B cell (primary cell): ENCODE measurements around the gene THSD4. TPM values are rescaled to one million over a fixed set of nuclear protein-coding genes. Genes with fewer than 3 reads are reported as not detected.

Experiments
- ATAC-seq: fragments of 200-7000 bp; cut with Tn5 transposase; one replicate; pipeline ENCODE4 v1.10.0; 2021; ENCODE audit warnings: low read depth, mild to moderate bottlenecking, moderate number of reproducible peaks, moderate library complexity
- CTCF ChIA-PET: fragments of 350-600 bp; sonication (Branson Sonifier 250); formaldehyde crosslinking; loops from one replicate; lab custom pipeline; 2021; ENCODE audit warnings: antibody characterized with exemption, inconsistent platforms; lab: Charles Lee
- POLR2A ChIA-PET: fragments of 350-600 bp; sonication (Branson Sonifier 250); formaldehyde crosslinking; loops from one replicate; lab custom pipeline; 2021; ENCODE audit warnings: antibody characterized with exemption; lab: Charles Lee
- DNase-seq: peaks from one replicate; pipeline ENCODE4 v3.0.0; 2013
- H2AFZ ChIP-seq: 2 replicates; pipeline ENCODE4 v1.6.1; 2012; ENCODE audit warnings: mild to moderate bottlenecking, low read depth, low read length; ENCODE audit not compliant: insufficient read depth, poor library complexity, severe bottlenecking
- H3K27ac ChIP-seq, 2 donors: 1 replicate in 1 of 2; 2 replicates in 1 of 2; pipeline ENCODE4 v1.5.1; 2012 to 2013; ENCODE audit warnings: low read length in 2 of 2, mild to moderate bottlenecking in 2 of 2, moderate library complexity in 1 of 2
- H3K27me3 ChIP-seq, 4 experiments: fragments of 200-600 bp in 1 of 4; sonication (generic) in 1 of 4; replicated peaks in 1 of 4; 1 replicate in 2 of 4; 2 replicates in 2 of 4; pipeline versions ENCODE4 v1.6.1 to v1.7.0; 2013 to 2016; ENCODE audit warnings: low read length in 3 of 4, mild to moderate bottlenecking in 2 of 4, mixed read lengths in 1 of 4, moderate library complexity in 1 of 4; ENCODE audit not compliant: insufficient read depth in 4 of 4, control insufficient read depth in 3 of 4; ENCODE audit errors: control extremely low read depth in 1 of 4
- H3K36me3 ChIP-seq, 2 experiments: replicated peaks in 1 of 2; 1 replicate in 1 of 2; 2 replicates in 1 of 2; pipeline versions ENCODE4 v1.6.1 to v1.7.1; 2013; ENCODE audit warnings: low read length in 1 of 2; ENCODE audit not compliant: insufficient read depth in 2 of 2, control insufficient read depth in 1 of 2; ENCODE audit errors: control extremely low read depth in 1 of 2, extremely low read depth in 1 of 2
- H3K4me1 ChIP-seq, 2 donors: fragments of 200-600 bp in 1 of 2; sonication (generic) in 1 of 2; 1 replicate in 1 of 2; 2 replicates in 1 of 2; pipeline versions ENCODE4 v1.5.1 to v1.6.1; 2013 to 2017; ENCODE audit warnings: low read length in 2 of 2; ENCODE audit not compliant: control insufficient read depth in 2 of 2, insufficient read depth in 2 of 2
- H3K4me2 ChIP-seq: replicated peaks from 2 replicates; pipeline ENCODE3; 2012; ENCODE audit warnings: mild to moderate bottlenecking, low read depth, low read length; ENCODE audit not compliant: poor library complexity, severe bottlenecking
- H3K4me3 ChIP-seq, 5 experiments: fragments of 200-600 bp in 1 of 5; sonication (generic) in 1 of 5; 1 replicate in 3 of 5; 2 replicates in 2 of 5; pipeline versions ENCODE4 v1.5.1 to v1.7.0; 2011 to 2016; ENCODE audit warnings: low read length in 4 of 5, mild to moderate bottlenecking in 4 of 5, low read depth in 2 of 5, control low read depth in 1 of 5, moderate library complexity in 1 of 5; ENCODE audit not compliant: insufficient read depth in 1 of 5; ENCODE audit errors: control extremely low read depth in 1 of 5, extremely low read depth in 1 of 5
- H3K79me2 ChIP-seq: fragments of 200-600 bp; sonication (generic); one replicate; pipeline ENCODE4 v1.6.0; 2016; ENCODE audit warnings: low read length; ENCODE audit not compliant: control insufficient read depth, insufficient read depth
- H3K9ac ChIP-seq: fragments of 200-600 bp; sonication (generic); 2 replicates; pipeline ENCODE4 v1.6.1; 2017; ENCODE audit warnings: mild to moderate bottlenecking, low read length, moderate library complexity
- H3K9me3 ChIP-seq, 3 donors: one replicate each; pipeline versions ENCODE4 v1.6.1 to v1.7.1; 2013; ENCODE audit warnings: low read length in 2 of 3; ENCODE audit not compliant: control insufficient read depth in 2 of 3, insufficient read depth in 1 of 3; ENCODE audit errors: control extremely low read depth in 1 of 3
- H4K20me1 ChIP-seq: 2 replicates; pipeline ENCODE4 v1.6.0; 2012; ENCODE audit warnings: mild to moderate bottlenecking, low read length; ENCODE audit not compliant: insufficient read depth, control insufficient read depth, poor library complexity, severe bottlenecking
- H3K27ac Mint-ChIP-seq: one replicate; pipeline ENCODE4 v1.8.0; 2021; ENCODE audit warnings: mixed read lengths
- H3K27me3 Mint-ChIP-seq: one replicate; pipeline ENCODE4 v1.8.0; 2021; ENCODE audit warnings: mixed read lengths
- H3K4me1 Mint-ChIP-seq: one replicate; pipeline ENCODE4 v1.8.0; 2021; ENCODE audit warnings: mixed read lengths
- H3K4me3 Mint-ChIP-seq: one replicate; pipeline ENCODE4 v1.8.0; 2021; ENCODE audit warnings: mixed read lengths
- H3K9me3 Mint-ChIP-seq: one replicate; pipeline ENCODE4 v1.8.0; 2022; ENCODE audit warnings: mixed read lengths; ENCODE audit not compliant: insufficient read depth
- EZH2 ChIP-seq: IDR thresholded peaks from 2 replicates; pipeline ENCODE4 v1.6.1; 2012; ENCODE audit warnings: borderline replicate concordance, low read depth, mild to moderate bottlenecking, moderate library complexity, low read length; ENCODE audit not compliant: insufficient read depth, poor library complexity, severe bottlenecking
- WGBS: methylation state at CpG from one replicate; pipeline ENCODE4 v1.1.5; 2013; ENCODE audit warnings: missing lambda C conversion rate; ENCODE audit not compliant: insufficient coverage; 5-methylcytosine and 5-hydroxymethylcytosine counted together
- intact Hi-C: fragments of 100-400 bp; cut with micrococcal nuclease; formaldehyde crosslinking; loops from one replicate; pipeline ENCODE4 v1.10.0; 2022
- polyA plus RNA-seq: library from polyadenylated mRNA; depleted of rRNA; stranded (reverse); fragments of >200 nt; gene quantifications from 2 replicates; pipeline ENCODE4 v1.2.3, GENCODE V29; 2012
- total RNA-seq, 2 donors: library from RNA; stranded (reverse); fragments of 120-200 nt in 1 of 2; gene quantifications; 1 replicate in 1 of 2; 2 replicates in 1 of 2; pipeline versions ENCODE4 v1.2.3 to v1.2.4, GENCODE V29; 2013 to 2022
- TF ChIP-seq, protein P1 (sequence below): fragments of 200-600 bp; IDR thresholded peaks from one replicate; pipeline ENCODE4 v1.8.0; 2022; ENCODE audit warnings: antibody characterized with exemption, mild to moderate bottlenecking

Gene THSD4
- total and polyA plus RNA-seq, 2 donors (not counting 1 experiment from before 2014, with no cell fraction given) = not detected

GRCh38 chr15:71424765-71425164 lies 309.5 kb downstream of the THSD4 start:
- Mint-ChIP-seq H3K27me3 (peaks cover 8% of the 10 kb centered on the region), H3K27ac (no peak overlapping the region), H3K4me3 (no peak overlapping the region), H3K4me1 (no peaks in the 10 kb centered on the region), H3K9me3 (no peaks in the 10 kb centered on the region)
- CTCF ChIA-PET = no interaction called here
- Histone ChIP-seq H3K9ac (no peak overlapping the region), H3K9me3 (peaks cover 0 to 4% (median 0%) of the 10 kb centered on the region in 3 donors), H3K27me3 (peaks cover 0 to 3% (median 0%) of the 10 kb centered on the region in 4 experiments), H3K36me3 (no peaks in the 10 kb centered on the region), H3K4me2 (no peak overlapping the region), H2AFZ (no peak overlapping the region), H3K4me1 (no peaks in the 10 kb centered on the region), H3K79me2 (no peaks in the 10 kb centered on the region), H4K20me1 (no peaks in the 10 kb centered on the region), H3K27ac (no peak overlapping the region), H3K4me3 (no peak overlapping the region)
- POLR2A ChIA-PET = no interaction called here
- 100% methylated on average over 1 of the region's 2 CpGs for WGBS
- ATAC-seq = no peak
- no peak for TF ChIP-seq EZH2
- TF ChIP-seq, protein P1, sequence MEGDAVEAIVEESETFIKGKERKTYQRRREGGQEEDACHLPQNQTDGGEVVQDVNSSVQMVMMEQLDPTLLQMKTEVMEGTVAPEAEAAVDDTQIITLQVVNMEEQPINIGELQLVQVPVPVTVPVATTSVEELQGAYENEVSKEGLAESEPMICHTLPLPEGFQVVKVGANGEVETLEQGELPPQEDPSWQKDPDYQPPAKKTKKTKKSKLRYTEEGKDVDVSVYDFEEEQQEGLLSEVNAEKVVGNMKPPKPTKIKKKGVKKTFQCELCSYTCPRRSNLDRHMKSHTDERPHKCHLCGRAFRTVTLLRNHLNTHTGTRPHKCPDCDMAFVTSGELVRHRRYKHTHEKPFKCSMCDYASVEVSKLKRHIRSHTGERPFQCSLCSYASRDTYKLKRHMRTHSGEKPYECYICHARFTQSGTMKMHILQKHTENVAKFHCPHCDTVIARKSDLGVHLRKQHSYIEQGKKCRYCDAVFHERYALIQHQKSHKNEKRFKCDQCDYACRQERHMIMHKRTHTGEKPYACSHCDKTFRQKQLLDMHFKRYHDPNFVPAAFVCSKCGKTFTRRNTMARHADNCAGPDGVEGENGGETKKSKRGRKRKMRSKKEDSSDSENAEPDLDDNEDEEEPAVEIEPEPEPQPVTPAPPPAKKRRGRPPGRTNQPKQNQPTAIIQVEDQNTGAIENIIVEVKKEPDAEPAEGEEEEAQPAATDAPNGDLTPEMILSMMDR = no peak
- intact Hi-C loops = no loop called here
- no peak for DNase-seq

GRCh38 chr15:71425388-71425787 lies 310.1 kb downstream of the THSD4 start:
- ChIA-PET POLR2A (no interaction called here), CTCF (no interaction called here)
- Histone ChIP-seq H3K9me3 (peaks cover 0 to 4% (median 0%) of the 10 kb centered on the region in 3 donors), H3K27ac (no peak overlapping the region), H3K79me2 (no peaks in the 10 kb centered on the region), H4K20me1 (no peaks in the 10 kb centered on the region), H3K36me3 (no peaks in the 10 kb centered on the region), H3K27me3 (peaks cover 0 to 3% (median 0%) of the 10 kb centered on the region in 4 experiments), H3K4me1 (no peaks in the 10 kb centered on the region), H2AFZ (no peak overlapping the region), H3K4me3 (no peak overlapping the region), H3K9ac (no peak overlapping the region), H3K4me2 (no peak overlapping the region)
- no peak for DNase-seq
- ATAC-seq = no peak
- 95% methylated on average over 2 of the region's 3 CpGs for WGBS
- no peaks in the 10 kb centered on the region for H3K4me1 Mint-ChIP-seq
- no peak overlapping the region for H3K27ac Mint-ChIP-seq
- H3K4me3 Mint-ChIP-seq = no peak overlapping the region
- TF ChIP-seq EZH2 = no peak
- TF ChIP-seq, protein P1 = no peak
- peaks cover 8% of the 10 kb centered on the region for H3K27me3 Mint-ChIP-seq
- no peaks in the 10 kb centered on the region for H3K9me3 Mint-ChIP-seq
- intact Hi-C loops = no loop called here
